MCF 10A (cell line): Measurements from ENCODE around the gene PHTF2. TPM values are rescaled to one million over a fixed set of nuclear protein-coding genes. Genes with fewer than 3 reads are reported as not detected.
"Not testable (repeated sequence)": the region's sequence is repeated elsewhere in the genome, so short reads cannot be mapped to it uniquely, and the experiment has no call there.

Source experiments
- BruUV-seq: library from RNA; stranded (reverse); fragments of 400-500 nt; replicated peaks from 2 replicates; lab custom pipeline; 2021; lab: Mats Ljungman, UMichigan
- CTCF ChIA-PET: fragments of 300-600 bp; sonication (Branson Sonifier 250); formaldehyde crosslinking; extraction: SDS; loops from one replicate; lab custom pipeline; 2021; ENCODE audit warnings: antibody characterized with exemption, inconsistent platforms; lab: Yijun Ruan, JAX
- POLR2A ChIA-PET: fragments of 300-600, 350-650 bp; sonication (Branson Sonifier 250); formaldehyde crosslinking; extraction: SDS; loops from one replicate; lab custom pipeline; 2020; ENCODE audit warnings: antibody characterized with exemption, inconsistent platforms; lab: Yijun Ruan, JAX
- DNase-seq: peaks from one replicate; pipeline ENCODE4 v3.0.0-alpha.2; 2018; ENCODE audit not compliant: unreplicated experiment
- H3K27ac Mint-ChIP-seq: one replicate; pipeline ENCODE4 v1.8.0; 2022; ENCODE audit warnings: mild to moderate bottlenecking, low read depth, mixed read lengths; ENCODE audit not compliant: unreplicated experiment
- H3K27me3 Mint-ChIP-seq: one replicate; pipeline ENCODE4 v1.8.0; 2022; ENCODE audit warnings: mixed read lengths; ENCODE audit not compliant: insufficient read depth, unreplicated experiment
- H3K36me3 Mint-ChIP-seq: one replicate; pipeline ENCODE4 v1.8.0; 2022; ENCODE audit warnings: mild to moderate bottlenecking, moderate library complexity, mixed read lengths; ENCODE audit not compliant: insufficient read depth, unreplicated experiment
- H3K4me1 Mint-ChIP-seq: one replicate; pipeline ENCODE4 v1.8.0; 2022; ENCODE audit warnings: mixed read lengths; ENCODE audit not compliant: insufficient read depth, unreplicated experiment
- H3K4me3 Mint-ChIP-seq: one replicate; pipeline ENCODE4 v1.8.0; 2022; ENCODE audit warnings: mild to moderate bottlenecking, moderate library complexity, mixed read lengths; ENCODE audit not compliant: unreplicated experiment
- H3K9me3 Mint-ChIP-seq: one replicate; pipeline ENCODE4 v1.8.0; 2022; ENCODE audit warnings: mixed read lengths; ENCODE audit not compliant: unreplicated experiment
- intact Hi-C: fragments of 100-400 bp; cut with micrococcal nuclease; formaldehyde crosslinking; loops from 2 replicates; pipeline ENCODE4 v1.14.1; 2022
- total RNA-seq: library from RNA; stranded (reverse); gene quantifications from 2 replicates; pipeline ENCODE4 v1.2.3, GENCODE V29; 2022
- TF ChIP-seq, protein P1 (sequence below): fragments of 200-600 bp; IDR thresholded peaks from one replicate; pipeline ENCODE4 v1.8.0; 2022; ENCODE audit warnings: antibody characterized with exemption, mild to moderate bottlenecking; ENCODE audit not compliant: unreplicated experiment

PHTF2 gene
- total RNA-seq, 1 experiment from 2014 or later, result 16.0 TPM

DNA sequence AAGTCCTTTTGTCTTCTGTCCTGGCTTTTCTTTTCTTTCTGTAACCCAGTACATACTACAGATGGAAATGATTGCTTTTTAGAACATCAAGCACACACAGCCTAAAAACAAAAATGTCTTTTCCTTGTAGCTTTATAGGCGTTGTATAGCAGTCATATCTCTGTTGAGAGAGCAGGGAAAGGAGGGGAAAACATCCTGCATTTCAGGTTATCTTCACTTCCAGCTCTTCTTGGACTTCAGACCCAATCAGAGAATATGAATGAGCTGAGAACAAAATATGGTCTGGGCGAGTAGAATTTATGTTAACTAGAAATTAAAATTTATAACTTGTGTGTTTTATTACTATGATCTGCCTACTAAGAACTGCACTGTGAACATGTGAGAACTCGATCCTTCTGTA lies 15.0 kb upstream of the PHTF2 start:
- no peaks in the 10 kb centered on the region for H3K27me3 Mint-ChIP-seq
- POLR2A ChIA-PET, result interaction anchor here (0.7 to 1.1 kb wide), 2 partner anchors 13 to 84 kb away, joined by 3 to 4 read pairs; no protein-coding TSS in a partner anchor
- intact Hi-C loops, result no loop called here
- TF ChIP-seq, protein P1, sequence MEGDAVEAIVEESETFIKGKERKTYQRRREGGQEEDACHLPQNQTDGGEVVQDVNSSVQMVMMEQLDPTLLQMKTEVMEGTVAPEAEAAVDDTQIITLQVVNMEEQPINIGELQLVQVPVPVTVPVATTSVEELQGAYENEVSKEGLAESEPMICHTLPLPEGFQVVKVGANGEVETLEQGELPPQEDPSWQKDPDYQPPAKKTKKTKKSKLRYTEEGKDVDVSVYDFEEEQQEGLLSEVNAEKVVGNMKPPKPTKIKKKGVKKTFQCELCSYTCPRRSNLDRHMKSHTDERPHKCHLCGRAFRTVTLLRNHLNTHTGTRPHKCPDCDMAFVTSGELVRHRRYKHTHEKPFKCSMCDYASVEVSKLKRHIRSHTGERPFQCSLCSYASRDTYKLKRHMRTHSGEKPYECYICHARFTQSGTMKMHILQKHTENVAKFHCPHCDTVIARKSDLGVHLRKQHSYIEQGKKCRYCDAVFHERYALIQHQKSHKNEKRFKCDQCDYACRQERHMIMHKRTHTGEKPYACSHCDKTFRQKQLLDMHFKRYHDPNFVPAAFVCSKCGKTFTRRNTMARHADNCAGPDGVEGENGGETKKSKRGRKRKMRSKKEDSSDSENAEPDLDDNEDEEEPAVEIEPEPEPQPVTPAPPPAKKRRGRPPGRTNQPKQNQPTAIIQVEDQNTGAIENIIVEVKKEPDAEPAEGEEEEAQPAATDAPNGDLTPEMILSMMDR, result no peak
- no TSS peak for BruUV-seq
- CTCF ChIA-PET, result interaction anchor here (1.0 to 1.5 kb wide), 2 partner anchors 15 to 132 kb away, joined by 3 to 4 read pairs; partner anchors contain the start of genes PHTF2 and TMEM60
- no peaks in the 10 kb centered on the region for H3K4me1 Mint-ChIP-seq
- H3K9me3 Mint-ChIP-seq, result no peaks in the 10 kb centered on the region
- no peak for DNase-seq
- no peak overlapping the region for H3K4me3 Mint-ChIP-seq
- no peak overlapping the region for H3K27ac Mint-ChIP-seq
- peaks cover 21% of the 10 kb centered on the region for H3K36me3 Mint-ChIP-seq

DNA sequence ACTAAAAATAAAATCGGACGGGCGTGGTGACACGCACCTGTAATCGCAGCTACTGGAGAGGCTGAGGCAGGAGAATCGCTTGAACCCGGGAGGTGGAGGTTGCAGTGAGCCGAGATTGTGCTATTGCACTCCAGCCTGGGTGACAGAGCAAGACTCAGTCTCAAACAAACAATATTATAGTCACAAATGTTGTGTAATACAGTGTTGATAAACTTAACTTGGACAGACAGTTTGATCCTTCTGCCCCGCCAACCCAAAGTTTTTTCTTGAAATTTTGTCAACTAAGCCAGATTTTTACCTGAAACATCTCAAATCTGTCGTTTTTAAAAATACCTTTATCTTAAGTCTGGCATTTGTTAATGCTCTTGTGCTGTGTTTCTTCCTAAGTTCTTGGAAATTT lies 14.1 kb upstream of the PHTF2 start:
- H3K4me3 Mint-ChIP-seq, POLR2A ChIA-PET, intact Hi-C loops, DNase-seq, H3K27ac Mint-ChIP-seq, H3K9me3 Mint-ChIP-seq, H3K27me3 Mint-ChIP-seq, H3K4me1 Mint-ChIP-seq, CTCF ChIA-PET, BruUV-seq: not testable (repeated sequence)
- peaks cover 20% of the 10 kb centered on the region for H3K36me3 Mint-ChIP-seq

DNA sequence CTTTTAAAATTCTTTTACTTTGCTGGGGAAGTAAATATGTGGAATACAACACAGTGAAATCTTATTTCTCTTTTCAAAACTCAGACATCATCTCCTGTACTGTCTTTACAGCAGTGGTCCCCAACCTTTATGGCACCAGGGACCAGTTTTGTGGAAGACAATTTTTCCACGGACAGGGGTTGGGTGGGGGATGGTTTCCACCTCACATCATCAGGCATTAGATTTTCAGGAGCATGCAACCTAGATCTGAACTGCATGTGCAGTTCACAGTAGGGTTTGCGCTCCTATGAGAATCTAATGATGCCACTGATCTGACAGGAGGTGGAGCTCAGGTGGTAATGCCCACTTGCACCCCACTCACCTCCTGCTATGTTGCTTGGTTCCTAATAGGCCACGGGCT lies 12.6 kb upstream of the PHTF2 start:
- H3K27me3 Mint-ChIP-seq, result no peaks in the 10 kb centered on the region
- BruUV-seq, result no TSS peak
- ChIA-PET CTCF (interaction anchor here (1.3 kb wide), 2 partner anchors 11 to 27 kb away, joined by 3 to 5 read pairs; no protein-coding TSS in a partner anchor), POLR2A (no interaction called here)
- no peak for DNase-seq
- no peak overlapping the region for H3K4me3 Mint-ChIP-seq
- H3K9me3 Mint-ChIP-seq, result no peaks in the 10 kb centered on the region
- no peak overlapping the region for H3K27ac Mint-ChIP-seq
- peaks cover 17% of the 10 kb centered on the region for H3K36me3 Mint-ChIP-seq
- no peaks in the 10 kb centered on the region for H3K4me1 Mint-ChIP-seq
- TF ChIP-seq, protein P1, result no peak
- intact Hi-C loops, result no loop called here

DNA sequence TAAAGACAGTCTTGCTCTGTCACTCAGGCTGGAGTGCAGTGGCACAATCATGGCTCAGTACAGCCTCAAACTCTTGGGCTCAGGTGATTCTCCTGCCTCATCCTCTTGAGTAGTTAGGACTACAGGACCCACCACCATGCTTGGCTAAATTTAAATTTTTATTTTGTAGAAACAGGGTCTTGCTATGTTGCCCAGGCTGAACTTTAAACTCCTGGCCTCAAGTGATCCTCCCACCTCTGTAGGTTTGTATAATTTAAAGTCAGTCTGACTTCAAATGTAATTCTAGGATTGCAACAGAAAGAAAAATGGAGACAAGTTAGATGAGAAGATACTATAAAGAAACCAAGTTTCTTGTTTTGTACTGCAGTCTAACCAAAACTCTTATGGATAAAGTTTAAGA lies 11.8 kb upstream of the PHTF2 start:
- CTCF ChIA-PET, result interaction anchor here (0.6 to 1.3 kb wide), 3 partner anchors 10 to 343 kb away, joined by 3 read pairs; no protein-coding TSS in a partner anchor
- intact Hi-C loops, result no loop called here
- Mint-ChIP-seq H3K27me3 (no peaks in the 10 kb centered on the region), H3K4me1 (no peaks in the 10 kb centered on the region), H3K4me3 (no peak overlapping the region), H3K27ac (no peak overlapping the region), H3K9me3 (no peaks in the 10 kb centered on the region), H3K36me3 (peaks cover 17% of the 10 kb centered on the region)
- POLR2A ChIA-PET, result no interaction called here
- BruUV-seq, result no TSS peak
- TF ChIP-seq, protein P1, result no peak
- no peak for DNase-seq
